Neural cell (in vitro differentiated cells): ENCODE data around the gene ITIH4.

Experiments
- CTCF ChIP-seq: fragments of 450-650 bp; IDR thresholded peaks from 2 replicates; pipeline ENCODE4 v1.5.1; 2014; ENCODE audit warnings: antibody characterized with exemption, mild to moderate bottlenecking, moderate library complexity; ENCODE audit not compliant: poor library complexity, severe bottlenecking
- EP300 ChIP-seq: fragments of 450-650 bp; conservative IDR thresholded peaks from 2 replicates; pipeline ENCODE4 v1.6.1; 2014; ENCODE audit warnings: antibody characterized with exemption, mild to moderate bottlenecking, moderate library complexity; ENCODE audit not compliant: poor library complexity, severe bottlenecking
- EZH2 ChIP-seq: fragments of 200-600, 300-800 bp; shearing (Covaris generic), sonication (generic); IDR thresholded peaks from 2 replicates; pipeline ENCODE4 v1.6.1; 2014; ENCODE audit warnings: antibody characterized with exemption, low read length, borderline replicate concordance, mild to moderate bottlenecking; ENCODE audit not compliant: insufficient read depth, poor library complexity, severe bottlenecking
- MXI1 ChIP-seq: fragments of 450-650 bp; conservative IDR thresholded peaks from 2 replicates; pipeline ENCODE4 v1.6.1; 2014; ENCODE audit warnings: antibody characterized with exemption, mild to moderate bottlenecking; ENCODE audit not compliant: poor library complexity, severe bottlenecking
- REST ChIP-seq: IDR thresholded peaks from 2 replicates; pipeline ENCODE4 v1.6.1; 2012; ENCODE audit warnings: borderline replicate concordance
- SMC3 ChIP-seq: fragments of 450-650 bp; conservative IDR thresholded peaks from 2 replicates; pipeline ENCODE4 v1.6.1; 2014; ENCODE audit warnings: antibody characterized with exemption, mild to moderate bottlenecking, moderate library complexity; ENCODE audit not compliant: poor library complexity

DNA sequence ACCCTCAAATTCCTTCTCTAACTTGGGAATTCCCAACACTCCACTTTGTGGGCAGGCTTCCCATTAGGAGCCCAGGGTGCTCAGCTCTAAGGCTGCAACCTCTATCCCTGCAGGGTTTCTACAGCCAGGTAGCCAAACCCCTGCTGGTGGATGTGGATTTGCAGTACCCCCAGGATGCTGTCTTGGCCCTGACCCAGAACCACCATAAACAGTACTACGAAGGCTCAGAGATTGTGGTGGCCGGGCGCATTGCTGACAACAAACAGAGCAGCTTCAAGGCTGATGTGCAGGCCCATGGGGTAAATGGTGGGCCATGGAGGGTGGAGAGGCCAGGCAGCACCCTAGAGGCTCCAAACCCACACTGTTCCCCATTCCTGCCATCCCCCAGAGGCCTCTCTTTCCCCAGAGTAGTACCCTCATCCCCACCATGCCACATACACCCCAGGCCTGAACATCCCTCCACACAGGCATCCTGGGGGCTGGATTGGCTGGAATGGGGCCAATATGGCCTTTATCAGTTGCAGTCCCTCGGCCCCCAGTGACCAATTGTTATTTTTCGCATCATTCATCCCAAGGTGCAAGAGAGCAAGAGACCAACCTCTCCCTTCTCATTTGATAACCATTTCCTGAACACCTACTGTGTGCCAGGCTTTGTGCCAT lies 45.4 kb downstream of the ITIH4 start:
- TF ChIP-seq CTCF (no peak), EZH2 (no peak), SMC3 (no peak), MXI1 (no peak), REST (no peak), EP300 (no peak)
